Activated T-cell treated with anti-CD3 and anti-CD28 coated beads, Interleukin-2, amount 50 U/mL, for 72 hours (primary cell): ENCODE data around the gene PDGFD. TPM values are rescaled to one million over a fixed set of nuclear protein-coding genes. Genes with fewer than 3 reads are reported as not detected.

Experiments
- ATAC-seq, 2 donors: fragments of 150-1000 bp; cut with Tn5 transposase; replicated peaks in 1 of 2; 2 replicates each; pipeline ENCODE4 v1.10.0; 2021; ENCODE audit warnings: moderate library complexity in 2 of 2, mild to moderate bottlenecking in 1 of 2
- DNase-seq, 2 donors: peaks; one replicate each; pipeline ENCODE4 v3.0.0; 2021 to 2022; ENCODE audit warnings: mixed read lengths in 1 of 2
- H3K27ac Mint-ChIP-seq: one replicate; pipeline ENCODE4 v1.8.0; 2022; ENCODE audit warnings: mild to moderate bottlenecking, moderate library complexity, mixed read lengths
- H3K27me3 Mint-ChIP-seq: one replicate; pipeline ENCODE4 v1.8.0; 2022; ENCODE audit warnings: low read depth, mixed read lengths
- H3K36me3 Mint-ChIP-seq, 2 donors: one replicate each; pipeline ENCODE4 v1.8.0; 2022; ENCODE audit warnings: mixed read lengths in 2 of 2, mild to moderate bottlenecking in 1 of 2; ENCODE audit not compliant: insufficient read depth in 2 of 2
- H3K4me1 Mint-ChIP-seq: one replicate; pipeline ENCODE4 v1.8.0; 2022; ENCODE audit warnings: low read depth, mixed read lengths
- H3K4me3 Mint-ChIP-seq, 2 donors: one replicate each; pipeline ENCODE4 v1.8.0; 2022; ENCODE audit warnings: mild to moderate bottlenecking in 2 of 2, mixed read lengths in 2 of 2, moderate library complexity in 2 of 2
- H3K9me3 Mint-ChIP-seq, 2 donors: one replicate each; pipeline ENCODE4 v1.8.0; 2022; ENCODE audit warnings: mixed read lengths in 2 of 2
- total RNA-seq, 2 donors: library from RNA; stranded (reverse); gene quantifications; one replicate each; pipeline ENCODE4 v1.2.3, GENCODE V29; 2022

The PDGFD gene
- total RNA-seq, 2 donors from 2014 or later, result 0.05 TPM; not detected in 1

- peaks cover 26% of the 10 kb centered on the region for H3K27me3 Mint-ChIP-seq
- no peak for DNase-seq
- H3K4me3 Mint-ChIP-seq, result no peak overlapping the region
- no peaks in the 10 kb centered on the region for H3K36me3 Mint-ChIP-seq
- no peaks in the 10 kb centered on the region for H3K9me3 Mint-ChIP-seq
- ATAC-seq, result no peak
- no peaks in the 10 kb centered on the region for H3K4me1 Mint-ChIP-seq
- H3K27ac Mint-ChIP-seq, result no peak overlapping the region
Observed at GRCh38 chr11:104159356-104159755, 4.6 kb downstream of the PDGFD start.

GRCh38 chr11:104155375-104155774 lies 8.6 kb downstream of the PDGFD start:
- no peak for ATAC-seq
- H3K4me1 Mint-ChIP-seq, result no peaks in the 10 kb centered on the region
- DNase-seq, result no peak
- H3K4me3 Mint-ChIP-seq, result no peak overlapping the region
- no peaks in the 10 kb centered on the region for H3K27me3 Mint-ChIP-seq
- no peak overlapping the region for H3K27ac Mint-ChIP-seq
- H3K36me3 Mint-ChIP-seq, result no peaks in the 10 kb centered on the region
- H3K9me3 Mint-ChIP-seq, result no peaks in the 10 kb centered on the region

- Mint-ChIP-seq H3K9me3 (no peaks in the 10 kb centered on the region), H3K4me1 (no peaks in the 10 kb centered on the region)
Observed at GRCh38 chr11:104154296-104154695, 9.7 kb downstream of the PDGFD start.

GRCh38 chr11:104152941-104153505 lies 10.9 kb downstream of the PDGFD start:
- Mint-ChIP-seq H3K27me3 (no peaks in the 10 kb centered on the region), H3K36me3 (no peaks in the 10 kb centered on the region), H3K27ac (no peak overlapping the region), H3K4me3 (no peak overlapping the region), H3K4me1 (no peaks in the 10 kb centered on the region), H3K9me3 (no peaks in the 10 kb centered on the region)
- ATAC-seq, result no peak
- DNase-seq, result no peak

More at GRCh38 chr11:104154296-104154695, 9.7 kb downstream of the PDGFD start:
- no peak for DNase-seq
- no peaks in the 10 kb centered on the region for H3K36me3 Mint-ChIP-seq
- H3K4me3 Mint-ChIP-seq, result no peak overlapping the region
- H3K27me3 Mint-ChIP-seq, result no peaks in the 10 kb centered on the region
- H3K27ac Mint-ChIP-seq, result no peak overlapping the region
- ATAC-seq, result no peak

GRCh38 chr11:104151404-104152204 lies 12.3 kb downstream of the PDGFD start:
- H3K27ac Mint-ChIP-seq, result no peak overlapping the region
- no peaks in the 10 kb centered on the region for H3K4me1 Mint-ChIP-seq
- H3K27me3 Mint-ChIP-seq, result no peaks in the 10 kb centered on the region
- no peaks in the 10 kb centered on the region for H3K9me3 Mint-ChIP-seq
- H3K36me3 Mint-ChIP-seq, result no peaks in the 10 kb centered on the region
- no peak overlapping the region for H3K4me3 Mint-ChIP-seq
- no peak for DNase-seq
- no peak for ATAC-seq

GRCh38 chr11:104148706-104149105 lies 15.2 kb downstream of the PDGFD start:
- H3K27me3 Mint-ChIP-seq, result no peaks in the 10 kb centered on the region
- DNase-seq (no peak), ATAC-seq (no peak)
- no peak overlapping the region for H3K4me3 Mint-ChIP-seq
- H3K4me1 Mint-ChIP-seq, result no peaks in the 10 kb centered on the region
- H3K36me3 Mint-ChIP-seq, result no peaks in the 10 kb centered on the region
- no peaks in the 10 kb centered on the region for H3K9me3 Mint-ChIP-seq
- H3K27ac Mint-ChIP-seq, result no peak overlapping the region

- H3K27me3 Mint-ChIP-seq, result no peaks in the 10 kb centered on the region
- H3K4me3 Mint-ChIP-seq, result no peak overlapping the region
- no peaks in the 10 kb centered on the region for H3K9me3 Mint-ChIP-seq
- H3K36me3 Mint-ChIP-seq, result no peaks in the 10 kb centered on the region
- H3K27ac Mint-ChIP-seq, result no peak overlapping the region
- no peak for ATAC-seq
- no peaks in the 10 kb centered on the region for H3K4me1 Mint-ChIP-seq
- DNase-seq, result no peak
Observed at GRCh38 chr11:104148074-104148473, 15.9 kb downstream of the PDGFD start.

- H3K9me3 Mint-ChIP-seq, result no peaks in the 10 kb centered on the region
- no peak for DNase-seq
- no peak overlapping the region for H3K27ac Mint-ChIP-seq
- no peaks in the 10 kb centered on the region for H3K4me1 Mint-ChIP-seq
- no peak for ATAC-seq
- no peaks in the 10 kb centered on the region for H3K36me3 Mint-ChIP-seq
- H3K4me3 Mint-ChIP-seq, result no peak overlapping the region
- H3K27me3 Mint-ChIP-seq, result no peaks in the 10 kb centered on the region
Observed at GRCh38 chr11:104146943-104147342, 17.0 kb downstream of the PDGFD start.

- no peak overlapping the region for H3K27ac Mint-ChIP-seq
- no peak overlapping the region for H3K4me3 Mint-ChIP-seq
- no peaks in the 10 kb centered on the region for H3K27me3 Mint-ChIP-seq
- H3K36me3 Mint-ChIP-seq, result no peaks in the 10 kb centered on the region
- no peaks in the 10 kb centered on the region for H3K4me1 Mint-ChIP-seq
- H3K9me3 Mint-ChIP-seq, result no peaks in the 10 kb centered on the region
- no peak for ATAC-seq
- no peak for DNase-seq
Observed at GRCh38 chr11:104146421-104146820, 17.5 kb downstream of the PDGFD start.

- no peaks in the 10 kb centered on the region for H3K4me1 Mint-ChIP-seq
- H3K9me3 Mint-ChIP-seq, result no peaks in the 10 kb centered on the region
- no peak overlapping the region for H3K27ac Mint-ChIP-seq
- no peaks in the 10 kb centered on the region for H3K36me3 Mint-ChIP-seq
- no peaks in the 10 kb centered on the region for H3K27me3 Mint-ChIP-seq
- no peak for ATAC-seq
- no peak for DNase-seq
- H3K4me3 Mint-ChIP-seq, result no peak overlapping the region
Observed at GRCh38 chr11:104145062-104145461, 18.9 kb downstream of the PDGFD start.

- DNase-seq (no peak), ATAC-seq (no peak)
- Mint-ChIP-seq H3K9me3 (no peaks in the 10 kb centered on the region), H3K27ac (no peak overlapping the region), H3K4me1 (no peaks in the 10 kb centered on the region), H3K36me3 (no peaks in the 10 kb centered on the region), H3K27me3 (no peaks in the 10 kb centered on the region), H3K4me3 (no peak overlapping the region)
Observed at GRCh38 chr11:104142698-104143097, 21.2 kb downstream of the PDGFD start.

GRCh38 chr11:104136861-104137260 lies 27.1 kb downstream of the PDGFD start:
- no peaks in the 10 kb centered on the region for H3K4me1 Mint-ChIP-seq
- no peak overlapping the region for H3K4me3 Mint-ChIP-seq
- H3K27me3 Mint-ChIP-seq, result no peaks in the 10 kb centered on the region
- no peaks in the 10 kb centered on the region for H3K36me3 Mint-ChIP-seq
- ATAC-seq, result no peak
- H3K9me3 Mint-ChIP-seq, result no peaks in the 10 kb centered on the region
- H3K27ac Mint-ChIP-seq, result no peak overlapping the region
- DNase-seq, result no peak

- no peak for ATAC-seq
- H3K36me3 Mint-ChIP-seq, result no peaks in the 10 kb centered on the region
- H3K27me3 Mint-ChIP-seq, result no peaks in the 10 kb centered on the region
Observed at GRCh38 chr11:104134745-104135144, 29.2 kb downstream of the PDGFD start.

GRCh38 chr11:104130161-104130560 lies 33.8 kb downstream of the PDGFD start:
- no peak overlapping the region for H3K4me3 Mint-ChIP-seq
- no peaks in the 10 kb centered on the region for H3K27me3 Mint-ChIP-seq
- H3K9me3 Mint-ChIP-seq, result no peaks in the 10 kb centered on the region
- H3K4me1 Mint-ChIP-seq, result no peaks in the 10 kb centered on the region
- H3K27ac Mint-ChIP-seq, result no peak overlapping the region
- ATAC-seq, result no peak
- H3K36me3 Mint-ChIP-seq, result no peaks in the 10 kb centered on the region
- DNase-seq, result no peak

More at GRCh38 chr11:104134745-104135144, 29.2 kb downstream of the PDGFD start:
- no peak for DNase-seq
- Mint-ChIP-seq H3K4me1 (no peaks in the 10 kb centered on the region), H3K4me3 (no peak overlapping the region), H3K9me3 (no peaks in the 10 kb centered on the region), H3K27ac (no peak overlapping the region)
